ENCODE data around the gene ABCA13.
A peak's percentile ranks its signal among the peaks of the same experiment; 100 is the strongest.

ABCA13 gene

DNA sequence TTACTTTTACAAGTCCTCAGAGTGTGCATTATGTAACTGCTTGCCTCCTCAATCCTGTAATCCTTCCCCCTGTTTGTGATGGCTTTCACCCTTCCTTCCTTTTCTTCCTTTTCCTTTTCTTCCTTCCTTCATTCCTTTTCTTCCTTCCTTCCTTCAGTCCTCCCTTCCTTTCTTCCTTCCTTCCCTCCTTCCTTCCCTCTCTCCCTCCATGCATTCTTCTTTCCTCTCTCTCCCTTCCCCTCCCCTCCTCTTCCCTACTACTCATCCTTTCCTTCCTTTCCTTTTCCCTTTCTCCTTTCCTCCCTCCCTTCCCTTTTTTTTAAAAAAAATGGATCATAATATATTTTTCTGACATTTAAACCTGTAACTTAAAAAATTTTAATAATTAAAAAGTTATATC, 22.2 kb upstream of the ABCA13 start:
- ChIA-PET CTCF (interaction anchor here (2.0 to 14.3 kb wide), 2 partner anchors 158 to 203 kb away, joined by 8 to 240 read pairs; partner anchors contain the start of gene PKD1L1), POLR2A (no interaction called here)
- DNase-seq (ENCODE audit: low read depth, low spot score): no peak
- H3K4me3 ChIP-seq (ENCODE audit: low read depth, low read length): no peak overlapping the region
- TF ChIP-seq CTCF (IDR thresholded peaks at IDR 0.05; ENCODE audit: insufficient read depth, low read length, missing control alignments): no peak

- H3K4me3 ChIP-seq (ENCODE audit: low read depth, low read length): no peak overlapping the region
- ChIA-PET POLR2A (no interaction called here), CTCF (interaction anchor here (1.0 to 14.3 kb wide), 4 partner anchors 39 to 204 kb away, joined by 3 to 240 read pairs (median 6); partner anchors contain the start of gene PKD1L1)
- DNase-seq (ENCODE audit: low read depth, low spot score): no peak
- TF ChIP-seq CTCF (IDR thresholded peaks at IDR 0.05; ENCODE audit: insufficient read depth, low read length, missing control alignments): no peak
Measured at GRCh38 chr7:48150086-48150485, 21.2 kb upstream of the ABCA13 start.

- ChIA-PET POLR2A (interaction anchor here (1.1 kb wide), 1 partner anchor 210 kb away, joined by 3 read pairs; no protein-coding TSS in a partner anchor), CTCF (interaction anchor here (0.5 to 14.3 kb wide), 42 partner anchors 11 to 330 kb away, joined by 3 to 240 read pairs (median 5); partner anchors contain the start of genes ABCA13 and PKD1L1)
- TF ChIP-seq CTCF (IDR thresholded peaks at IDR 0.05; ENCODE audit: insufficient read depth, low read length, missing control alignments): peak; percentile 73
- no peak overlapping the region for H3K4me3 ChIP-seq (ENCODE audit: low read depth, low read length)
- DNase-seq (ENCODE audit: low read depth, low spot score): no peak
Measured at GRCh38 chr7:48154792-48155413, 16.4 kb upstream of the ABCA13 start.

GRCh38 chr7:48158404-48158803, 12.9 kb upstream of the ABCA13 start:
- ChIA-PET CTCF (interaction anchor here (0.8 to 14.3 kb wide), 8 partner anchors 12 to 212 kb away, joined by 3 to 240 read pairs (median 3); partner anchors contain the start of gene PKD1L1), POLR2A (no interaction called here)
- TF ChIP-seq CTCF (IDR thresholded peaks at IDR 0.05; ENCODE audit: insufficient read depth, low read length, missing control alignments): no peak
- no peak for DNase-seq (ENCODE audit: low read depth, low spot score)
- H3K4me3 ChIP-seq (ENCODE audit: low read depth, low read length): no peak overlapping the region

- POLR2A ChIA-PET: no interaction called here
- no peak for DNase-seq (ENCODE audit: low read depth, low spot score)
- CTCF ChIA-PET: interaction anchor here (1.0 to 14.3 kb wide), 3 partner anchors 51 to 726 kb away, joined by 3 to 240 read pairs (median 3); partner anchors contain the start of gene PKD1L1
- TF ChIP-seq CTCF (IDR thresholded peaks at IDR 0.05; ENCODE audit: insufficient read depth, low read length, missing control alignments): no peak
- no peak overlapping the region for H3K4me3 ChIP-seq (ENCODE audit: low read depth, low read length)
Measured at GRCh38 chr7:48161407-48162125, 9.7 kb upstream of the ABCA13 start.

DNA sequence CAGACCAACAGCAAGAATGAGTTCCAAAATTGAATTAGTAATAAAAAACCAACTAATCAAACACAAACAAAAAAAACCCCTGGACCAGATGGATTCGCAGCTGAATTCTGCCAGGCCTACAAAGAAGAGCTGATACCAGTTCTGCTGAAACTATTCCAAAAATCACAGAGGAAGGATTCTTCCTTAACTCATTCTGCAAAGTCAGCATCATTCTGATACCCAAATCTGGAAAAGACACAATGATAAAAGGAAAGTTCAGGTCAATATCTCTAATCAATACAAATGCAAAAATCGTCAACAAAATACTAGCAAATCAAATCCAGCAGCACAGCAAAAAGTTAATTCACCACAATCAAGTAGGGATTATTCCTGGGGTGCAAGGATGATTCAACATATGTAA, 6.1 kb upstream of the ABCA13 start:
- CTCF ChIA-PET: interaction anchor here (1.9 kb wide), 1 partner anchor 10 kb away, joined by 9 read pairs; no protein-coding TSS in a partner anchor
- no peak for DNase-seq (ENCODE audit: low read depth, low spot score)
- TF ChIP-seq CTCF (IDR thresholded peaks at IDR 0.05; ENCODE audit: insufficient read depth, low read length, missing control alignments): no peak
- no peak overlapping the region for H3K4me3 ChIP-seq (ENCODE audit: low read depth, low read length)
- POLR2A ChIA-PET: no interaction called here
